AG09309 (cell line): ENCODE data around the gene HACL1.
A peak's percentile ranks its signal among the peaks of the same experiment; 100 is the strongest.
"Not testable (repeated sequence)": the region's sequence is repeated elsewhere in the genome, so short reads cannot be mapped to it uniquely, and the experiment has no call there.

Experiments
- DNase-seq: peaks from one replicate; pipeline ENCODE4 v3.0.0-alpha.2; 2010; ENCODE audit warnings: low read depth
- H3K4me3 ChIP-seq: 2 replicates; pipeline ENCODE4 v1.5.1; 2011; ENCODE audit warnings: mild to moderate bottlenecking, low read depth, low read length, moderate library complexity; ENCODE audit not compliant: control insufficient read depth
- CTCF ChIP-seq: IDR thresholded peaks from 2 replicates; pipeline ENCODE4 v1.5.1; 2011; ENCODE audit warnings: mild to moderate bottlenecking, low read depth, low read length, inconsistent platforms; ENCODE audit not compliant: insufficient read depth, control insufficient read depth; ENCODE audit errors: missing control alignments

Gene HACL1

DNA sequence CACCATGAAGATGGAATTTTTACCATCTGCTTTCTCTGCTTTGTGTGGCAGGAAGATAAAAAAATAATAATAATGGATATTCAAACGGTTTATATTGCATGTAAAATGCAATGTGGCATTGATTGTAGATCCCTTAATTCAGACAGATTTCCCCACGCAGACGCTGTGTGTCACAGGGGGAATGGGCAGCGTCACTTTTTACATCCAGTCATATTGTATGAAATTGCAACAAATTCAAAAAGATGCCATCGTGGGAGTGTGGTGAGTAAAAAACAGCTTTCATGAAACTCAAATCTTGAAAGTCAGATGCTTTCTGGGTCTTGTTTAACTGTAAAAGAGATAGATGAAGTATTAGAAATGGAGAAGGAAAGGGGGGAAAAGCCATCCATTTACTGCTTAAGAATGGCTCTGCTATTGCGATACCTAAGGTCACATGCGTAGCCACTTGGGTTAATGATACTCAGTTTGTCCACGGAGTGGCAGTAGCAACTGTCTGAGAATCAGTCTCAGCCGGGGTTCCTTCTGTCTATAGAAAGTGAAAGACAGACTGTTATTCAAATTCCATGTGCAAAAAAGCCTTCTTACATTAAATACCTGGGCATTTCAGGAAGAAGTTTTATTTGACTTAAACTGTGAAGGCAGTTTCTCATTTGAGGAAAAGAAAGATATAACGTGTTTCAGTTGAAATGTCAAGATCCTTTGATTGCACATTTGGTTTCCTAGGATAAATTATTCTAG lies 28.7 kb upstream of the HACL1 start:
- peak; percentile 71 for TF ChIP-seq CTCF
- DNase-seq, result peak; percentile 59
- no peak overlapping the region for H3K4me3 ChIP-seq

DNA sequence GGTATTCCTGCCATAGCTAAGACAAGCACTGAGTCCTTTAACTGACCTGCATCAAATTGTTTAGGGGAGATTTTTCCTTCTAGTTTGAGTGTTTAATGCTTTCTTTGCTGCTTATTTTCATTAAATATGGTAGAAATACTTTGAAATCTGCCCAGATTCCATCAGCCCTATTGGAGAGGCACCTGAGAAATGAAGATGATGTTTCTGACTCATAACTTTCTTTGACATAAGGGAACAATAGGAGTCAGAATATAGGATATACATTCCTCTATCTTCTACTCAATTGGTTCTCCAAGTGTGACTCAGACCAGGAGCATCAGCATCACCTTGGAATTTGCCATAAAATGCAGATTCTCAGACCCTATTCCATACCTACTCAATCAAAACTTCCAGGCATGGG lies 27.6 kb upstream of the HACL1 start:
- TF ChIP-seq CTCF, result no peak
- no peak overlapping the region for H3K4me3 ChIP-seq
- no peak for DNase-seq

- no peak overlapping the region for H3K4me3 ChIP-seq
- DNase-seq, result no peak
- TF ChIP-seq CTCF, result no peak
Measured at GRCh38 chr3:15623535-15624440, 22.4 kb upstream of the HACL1 start.

- not testable (repeated sequence) for DNase-seq
Measured at GRCh38 chr3:15619659-15620464, 18.5 kb upstream of the HACL1 start.

GRCh38 chr3:15616053-15616452 lies 14.7 kb upstream of the HACL1 start:
- DNase-seq, result no peak
- no peak overlapping the region for H3K4me3 ChIP-seq
- no peak for TF ChIP-seq CTCF

More at GRCh38 chr3:15619659-15620464, 18.5 kb upstream of the HACL1 start:
- H3K4me3 ChIP-seq, result not testable (repeated sequence)

- no peak for DNase-seq
- TF ChIP-seq CTCF, result no peak
- no peak overlapping the region for H3K4me3 ChIP-seq
Measured at GRCh38 chr3:15614958-15615357, 13.6 kb upstream of the HACL1 start.
